GM21367 (cell line): Measurements from ENCODE around the gene RBBP4.

Source experiments
- ATAC-seq: cut with Tn5 transposase; IDR thresholded peaks from one replicate; pipeline ENCODE4 v1.9.1; 2021; ENCODE audit not compliant: unreplicated experiment

Gene RBBP4

DNA sequence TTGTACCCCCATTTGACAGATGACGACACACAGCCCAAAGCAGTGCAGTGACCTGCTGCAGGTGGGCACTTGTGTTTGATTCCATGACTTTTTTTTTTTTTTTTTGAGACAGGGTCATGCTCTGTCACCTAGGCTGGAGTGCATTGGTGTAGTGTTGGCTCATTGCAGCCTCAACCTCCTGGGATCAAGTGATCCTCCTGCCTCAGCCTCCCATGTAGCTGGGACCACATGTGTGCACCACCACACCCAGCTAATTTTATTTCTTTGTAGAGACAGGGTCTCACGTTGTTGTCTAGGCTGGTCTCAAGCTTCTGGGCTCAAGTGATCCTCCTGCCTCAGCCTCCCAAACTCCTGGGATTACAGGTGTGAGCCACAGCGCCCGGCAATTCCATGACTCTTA lies 66.5 kb downstream of the RBBP4 start:
- no peak for ATAC-seq

DNA sequence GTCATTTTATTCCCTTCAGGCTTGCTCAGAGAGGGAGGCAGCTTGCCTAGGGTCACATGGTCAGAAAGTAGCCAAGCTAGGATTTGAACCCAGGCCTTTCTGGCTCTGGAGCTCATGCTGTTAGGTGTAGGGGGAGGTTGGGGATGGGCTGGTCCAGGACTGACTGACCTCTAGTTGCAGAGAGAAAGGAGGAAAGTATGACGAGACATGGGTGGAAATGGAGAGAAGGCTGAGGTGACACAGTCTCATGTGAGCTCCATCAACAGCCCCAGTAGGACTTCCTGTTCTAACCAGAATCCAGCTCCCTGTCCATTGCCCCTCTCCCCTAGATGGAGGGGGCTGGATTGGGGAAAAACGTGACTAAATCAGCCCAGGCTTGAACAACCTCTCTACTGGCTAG lies 67.0 kb downstream of the RBBP4 start:
- ATAC-seq: no peak

DNA sequence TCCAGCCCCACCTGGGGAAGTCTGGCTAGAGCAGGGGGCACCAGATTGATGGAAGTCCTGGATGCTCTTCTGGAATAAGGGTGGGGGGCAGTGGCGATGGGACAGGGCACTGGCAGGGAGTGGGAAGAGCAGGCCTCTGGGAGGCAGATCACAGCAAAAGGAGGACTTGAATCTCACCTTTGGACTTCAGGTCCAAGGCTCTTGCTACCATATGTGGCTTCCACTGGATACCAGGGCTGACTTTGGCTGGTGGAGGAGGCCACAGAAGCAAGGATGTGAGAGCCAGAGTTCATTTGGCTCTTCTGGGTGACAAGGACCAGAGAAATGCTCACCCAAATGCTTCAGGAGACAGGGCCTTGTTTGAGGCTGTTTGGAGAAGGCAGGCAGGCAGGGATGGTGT lies 67.5 kb downstream of the RBBP4 start:
- ATAC-seq: no peak

- no peak for ATAC-seq
These were observed 68.8 kb downstream of the RBBP4 start for GRCh38 chr1:32719681-32720275.

DNA sequence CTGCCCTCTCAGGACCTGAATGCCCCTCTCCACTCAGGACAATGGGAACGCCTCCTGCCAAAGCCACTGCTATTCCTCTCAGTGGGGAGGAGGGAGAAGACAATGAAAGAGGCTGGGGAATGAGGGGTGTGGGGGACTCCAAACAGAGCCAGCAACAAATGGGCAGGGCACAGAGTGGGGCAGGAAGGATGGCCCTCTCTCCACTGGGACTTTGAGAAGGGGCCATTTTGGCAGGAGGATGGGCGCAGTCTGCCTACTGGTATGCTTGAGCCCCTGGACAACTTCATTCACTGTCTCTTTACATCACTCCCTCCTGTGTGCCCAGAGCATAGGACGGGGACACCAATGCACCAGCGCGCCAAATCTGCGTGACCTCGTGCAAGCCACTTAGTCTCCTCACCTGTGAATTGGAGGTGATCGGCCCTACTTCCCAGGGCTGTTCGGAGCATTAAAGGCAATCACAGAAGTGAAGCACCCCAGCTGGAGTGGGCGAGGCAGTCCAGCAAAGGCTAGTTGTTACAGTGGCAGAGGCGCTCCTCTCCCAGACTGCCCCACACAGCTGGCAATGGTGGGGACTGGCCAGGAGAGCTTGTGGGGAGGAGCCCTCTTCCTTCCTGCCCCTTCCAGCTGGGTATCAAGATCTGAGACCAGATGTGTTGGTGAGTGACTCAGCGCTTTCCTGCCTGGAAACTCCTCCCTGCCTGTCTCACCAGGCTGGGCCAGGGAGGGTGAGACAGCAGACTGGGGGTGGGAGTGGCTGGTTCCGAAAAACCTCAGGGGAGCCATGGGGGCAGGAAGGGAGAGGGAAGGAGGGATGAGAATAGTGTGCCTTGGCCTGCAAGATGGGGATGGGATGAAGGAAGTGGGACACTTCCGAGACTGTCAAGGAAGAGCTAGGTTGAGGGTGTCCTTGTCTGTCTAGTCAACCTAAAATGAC lies 73.9 kb downstream of the RBBP4 start:
- ATAC-seq: no peak

- no peak for ATAC-seq
These were observed 74.6 kb downstream of the RBBP4 start for GRCh38 chr1:32725615-32725982.

GRCh38 chr1:32727876-32728275 lies 76.9 kb downstream of the RBBP4 start:
- ATAC-seq: no peak

DNA sequence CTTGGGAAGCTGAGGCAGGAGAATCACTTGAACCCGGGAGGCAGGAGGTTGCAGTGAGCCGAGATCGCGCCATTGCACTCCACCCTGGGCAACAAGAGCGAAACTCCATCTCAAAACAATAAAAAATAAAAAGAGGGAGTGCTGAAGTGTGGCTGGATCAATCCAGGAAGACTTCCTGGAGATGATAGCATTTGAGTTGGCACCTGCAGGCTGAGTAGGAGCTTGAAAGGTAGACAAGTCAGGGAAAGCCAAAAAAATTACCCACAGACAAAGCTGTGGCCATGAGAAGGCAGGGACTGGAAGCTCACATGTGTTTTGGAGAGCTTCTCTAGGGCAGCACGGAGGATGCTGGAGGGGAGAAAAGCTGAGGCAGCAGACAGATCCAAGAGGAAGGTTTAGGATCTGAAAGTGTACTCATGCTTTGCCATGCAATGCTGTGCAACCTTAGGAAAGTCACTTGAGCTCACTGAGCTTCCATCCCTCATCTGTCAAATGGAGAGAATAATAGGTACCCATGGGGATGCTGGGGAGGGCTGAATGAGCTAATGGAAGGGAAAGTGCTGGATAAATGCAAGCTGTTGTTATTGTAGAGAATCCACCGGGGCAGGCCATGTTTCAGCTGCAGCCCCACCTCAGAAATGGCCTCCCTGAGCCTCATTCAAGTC lies 77.5 kb downstream of the RBBP4 start:
- no peak for ATAC-seq

GRCh38 chr1:32729254-32730046 lies 78.4 kb downstream of the RBBP4 start:
- no peak for ATAC-seq

DNA sequence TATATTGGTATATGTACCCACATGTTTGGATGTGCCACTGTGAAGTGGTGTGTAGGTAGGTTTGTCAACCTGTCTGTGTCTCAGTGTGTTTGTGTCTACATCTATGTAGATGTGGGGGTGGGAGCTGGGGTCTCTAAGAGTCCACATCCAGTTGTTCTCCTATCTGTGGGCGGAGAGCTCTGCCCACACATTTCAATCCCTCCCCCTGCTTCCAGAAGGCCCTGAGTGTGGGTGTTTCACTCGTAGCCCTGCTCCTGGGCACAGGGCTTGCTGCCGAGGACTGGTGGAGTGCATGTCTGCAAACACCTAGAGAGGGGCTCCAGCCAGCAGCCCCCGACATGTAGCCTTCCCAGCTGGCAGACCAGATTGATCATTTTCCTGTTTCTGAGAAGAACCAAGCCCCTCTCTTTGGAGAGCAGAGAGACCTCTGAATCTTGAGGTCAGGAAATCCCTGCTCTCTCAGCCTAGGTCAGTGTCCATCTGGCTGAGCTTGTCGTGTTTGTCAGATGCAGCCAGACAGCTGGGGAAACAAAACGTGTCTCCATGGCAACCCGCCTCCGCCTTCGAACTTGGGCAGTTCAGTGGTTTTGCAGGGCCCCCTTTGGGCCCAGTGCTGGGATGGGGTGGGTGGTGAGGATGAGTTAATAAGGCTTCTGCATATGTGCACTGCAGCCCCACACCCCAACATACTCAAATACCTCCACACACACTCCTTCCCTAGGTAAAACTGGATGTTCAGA lies 82.7 kb downstream of the RBBP4 start:
- ATAC-seq: no peak
